HG02840 (cell line): ENCODE data around the gene ATP1A4.

ENCODE experiments used
- ATAC-seq: cut with Tn5 transposase; IDR thresholded peaks from one replicate; pipeline ENCODE4 v1.9.1; 2021; ENCODE audit warnings: mild to moderate bottlenecking, moderate library complexity, moderate number of reproducible peaks; ENCODE audit not compliant: unreplicated experiment, low FRiP score

Gene ATP1A4

DNA sequence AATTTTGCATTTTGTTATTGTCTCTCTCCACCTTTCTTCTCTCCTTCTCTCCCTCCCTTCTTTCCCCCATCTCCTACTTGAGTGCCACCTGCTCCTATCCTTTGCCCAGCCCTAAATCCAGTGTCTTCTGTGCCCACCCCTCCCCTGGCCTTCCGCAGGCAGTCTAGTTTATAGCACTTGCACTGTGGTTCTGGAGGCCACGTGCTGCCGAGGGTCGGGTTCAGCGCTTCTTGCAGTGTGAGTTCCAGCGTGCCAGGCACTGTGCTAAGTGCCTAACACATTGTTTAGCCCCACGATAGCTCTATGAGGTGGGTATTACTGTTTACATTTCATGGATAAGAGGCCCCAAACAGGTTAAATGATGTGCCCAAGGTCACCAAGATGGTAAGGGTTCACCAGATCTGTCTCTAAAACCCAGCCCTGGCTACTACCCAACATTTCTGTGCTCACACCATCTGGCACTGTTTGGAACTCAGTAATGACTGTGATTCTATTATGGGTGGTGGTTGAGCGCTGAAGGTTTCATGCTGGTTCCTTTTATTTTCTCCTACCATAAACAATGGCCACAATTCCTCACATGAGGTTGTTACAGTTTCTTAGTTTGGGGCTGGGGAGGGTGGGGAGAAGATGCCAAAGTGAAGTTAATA lies 14.1 kb upstream of the ATP1A4 start:
- no peak for ATAC-seq

DNA sequence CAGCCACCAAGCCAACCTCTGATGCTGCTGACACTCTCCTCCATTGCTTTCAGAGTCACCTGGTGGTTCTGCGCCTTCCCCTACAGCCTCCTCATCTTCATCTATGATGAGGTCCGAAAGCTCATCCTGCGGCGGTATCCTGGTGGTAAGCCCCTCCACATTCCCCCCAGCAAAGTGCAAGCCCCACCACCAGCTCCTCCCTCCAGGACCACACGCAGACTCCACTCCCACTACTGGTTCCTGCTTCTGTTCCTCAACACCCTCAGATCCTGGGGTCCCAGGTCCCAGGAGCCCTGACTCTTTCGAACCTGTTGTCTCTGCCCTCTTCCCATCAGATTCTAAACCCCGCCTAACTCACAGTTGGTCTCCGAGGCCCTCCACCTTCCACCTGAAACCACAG lies 11.6 kb upstream of the ATP1A4 start:
- ATAC-seq = no peak

DNA sequence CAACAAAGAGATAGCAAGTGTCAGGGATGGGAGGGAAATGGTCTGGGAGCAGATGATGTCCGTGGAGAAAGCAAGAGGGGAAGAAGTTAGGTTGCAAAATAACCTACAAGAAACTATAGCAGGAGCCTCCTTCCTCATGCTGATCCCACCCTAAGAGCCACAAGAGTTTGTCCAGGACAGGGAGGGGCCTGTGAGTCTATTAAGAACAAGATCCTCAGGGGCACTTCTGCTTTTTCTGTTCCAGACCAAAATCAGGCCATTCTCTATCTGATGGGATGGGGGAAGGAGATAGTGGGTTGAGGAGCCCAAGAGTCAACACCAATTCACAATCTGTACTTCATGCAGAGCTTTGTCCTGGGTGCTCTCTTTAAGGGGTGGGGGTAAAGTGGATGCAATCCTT lies 7.7 kb upstream of the ATP1A4 start:
- no peak for ATAC-seq

DNA sequence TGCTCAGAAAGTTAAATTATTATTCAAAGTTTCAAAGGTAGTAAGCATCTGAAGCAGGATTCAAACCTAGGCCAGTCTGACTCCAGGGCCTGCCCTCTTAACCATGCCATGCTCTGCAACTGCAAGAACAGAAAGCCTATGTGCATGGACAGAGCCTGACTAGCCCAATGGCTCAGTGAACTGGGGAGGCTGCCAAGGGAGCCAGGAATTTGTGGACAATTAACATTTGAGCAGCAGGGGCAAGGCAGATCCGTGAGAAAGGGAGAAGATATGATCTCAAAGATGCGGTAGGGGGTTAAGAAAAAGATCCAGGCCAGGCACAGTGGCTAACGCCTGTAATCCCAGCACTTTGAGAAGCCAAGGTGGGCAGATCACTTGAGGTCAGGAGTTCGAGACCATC lies 6.5 kb upstream of the ATP1A4 start:
- ATAC-seq = no peak

DNA sequence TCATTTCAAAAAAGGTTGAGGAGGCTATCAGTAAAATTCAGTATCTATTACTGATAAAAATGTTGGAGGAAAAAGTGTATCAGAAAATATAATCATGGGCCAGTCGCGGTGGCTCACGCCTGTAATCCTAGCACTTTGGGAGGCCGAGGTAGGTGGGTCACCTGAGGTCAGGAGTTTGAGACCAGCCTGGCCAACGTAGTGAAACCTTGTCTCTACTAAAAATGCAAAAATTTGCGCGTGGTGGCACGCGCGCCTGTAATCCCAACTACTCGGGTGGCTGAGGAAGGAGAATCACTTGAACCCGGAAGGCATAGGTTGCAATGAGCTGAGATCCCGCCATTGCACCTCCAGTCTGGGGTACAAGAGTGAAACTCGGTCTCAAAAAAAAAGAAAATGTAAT lies 5.3 kb upstream of the ATP1A4 start:
- ATAC-seq = no peak

DNA sequence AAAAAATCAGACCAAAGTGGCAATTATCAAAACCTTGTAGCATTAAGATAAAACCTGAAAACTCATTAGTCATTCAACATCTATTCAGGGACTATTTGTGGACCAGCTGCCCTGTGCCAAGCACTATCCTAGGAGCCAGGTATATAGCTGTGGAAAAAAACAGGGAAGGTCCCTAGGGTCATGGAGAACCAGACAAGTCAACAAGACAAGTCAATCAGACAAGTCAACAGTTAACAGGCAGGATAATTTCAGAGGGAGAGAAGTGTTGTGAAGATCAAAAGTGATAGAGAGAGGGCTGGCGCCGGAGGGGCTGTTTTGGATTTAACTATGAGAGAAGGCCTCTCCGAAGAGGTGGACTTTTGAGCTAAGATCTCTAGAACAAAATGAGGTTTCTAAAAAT lies 3.3 kb upstream of the ATP1A4 start:
- ATAC-seq = no peak

DNA sequence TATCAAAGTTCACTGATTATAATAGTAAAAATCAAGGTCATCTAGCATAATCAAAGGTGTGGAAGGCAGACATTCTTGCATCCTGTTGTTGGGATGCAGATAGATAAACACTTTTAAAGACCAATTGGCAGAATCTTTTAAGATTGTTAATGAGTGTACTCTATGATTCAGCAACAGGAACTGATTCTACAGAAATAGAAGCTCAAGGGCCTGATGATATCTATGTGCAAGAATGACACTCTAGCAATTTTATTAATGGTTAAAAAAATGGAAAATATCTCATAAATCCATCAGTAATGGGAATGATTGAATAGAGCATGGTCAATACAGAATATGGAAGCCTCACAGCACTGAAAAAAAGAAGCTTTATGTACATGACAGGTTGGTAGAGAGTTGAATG lies 2.2 kb upstream of the ATP1A4 start:
- no peak for ATAC-seq

DNA sequence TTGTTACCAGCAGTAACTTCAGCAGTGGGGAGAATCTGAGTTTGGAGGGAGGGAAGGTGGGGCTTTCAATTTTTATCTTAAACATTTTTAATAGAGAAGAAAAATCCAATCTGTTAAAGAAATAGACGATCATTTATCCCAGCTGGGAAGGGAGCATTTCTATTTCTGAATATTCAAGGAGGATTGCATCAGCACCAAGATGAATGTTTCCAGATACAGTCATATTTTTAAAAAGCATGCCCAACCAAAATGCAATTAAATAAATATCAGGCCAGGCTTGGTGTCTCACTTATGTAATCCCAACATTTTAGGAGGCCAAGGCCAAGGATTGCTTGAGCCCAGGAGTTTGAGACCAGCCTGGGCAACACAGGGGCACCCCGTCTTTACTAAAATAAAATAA lies 1.7 kb upstream of the ATP1A4 start:
- ATAC-seq = no peak

DNA sequence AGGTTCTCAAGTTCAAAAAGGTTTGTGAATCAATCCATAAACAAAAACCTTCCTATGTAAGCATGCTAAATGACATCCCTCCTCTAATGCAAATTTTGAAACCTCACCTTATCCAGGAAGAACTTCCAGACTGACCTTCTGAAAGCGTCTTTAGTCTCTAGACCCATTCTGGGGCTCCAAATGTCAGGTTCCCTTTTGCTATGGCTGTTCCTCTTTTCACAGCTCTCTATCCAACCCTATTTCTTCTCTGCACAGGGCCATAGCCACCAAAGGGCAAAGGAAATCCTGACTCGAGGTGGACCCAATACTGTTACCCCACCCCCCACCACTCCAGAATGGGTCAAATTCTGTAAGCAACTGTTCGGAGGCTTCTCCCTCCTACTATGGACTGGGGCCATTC lies 3.4 kb downstream of the ATP1A4 start:
- no peak for ATAC-seq

DNA sequence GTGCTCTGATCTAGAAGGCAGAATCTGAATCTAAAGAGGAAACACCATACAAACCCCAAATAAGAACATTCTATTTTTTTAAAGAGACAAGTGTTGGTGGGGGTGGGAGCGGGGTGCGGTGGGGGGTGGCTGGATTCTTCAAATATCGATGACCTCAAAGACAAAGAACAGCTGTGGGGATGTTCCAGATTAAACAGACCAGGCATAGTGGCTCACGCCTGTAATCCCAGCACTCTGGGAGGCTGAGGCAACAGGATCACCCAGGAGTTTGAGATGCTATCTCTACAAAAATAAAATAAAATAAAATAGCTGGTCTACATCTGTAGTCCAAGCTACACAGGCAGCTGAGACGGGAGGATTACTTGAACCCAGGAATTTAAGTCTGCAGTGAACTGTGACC lies 5.0 kb downstream of the ATP1A4 start:
- ATAC-seq = no peak

DNA sequence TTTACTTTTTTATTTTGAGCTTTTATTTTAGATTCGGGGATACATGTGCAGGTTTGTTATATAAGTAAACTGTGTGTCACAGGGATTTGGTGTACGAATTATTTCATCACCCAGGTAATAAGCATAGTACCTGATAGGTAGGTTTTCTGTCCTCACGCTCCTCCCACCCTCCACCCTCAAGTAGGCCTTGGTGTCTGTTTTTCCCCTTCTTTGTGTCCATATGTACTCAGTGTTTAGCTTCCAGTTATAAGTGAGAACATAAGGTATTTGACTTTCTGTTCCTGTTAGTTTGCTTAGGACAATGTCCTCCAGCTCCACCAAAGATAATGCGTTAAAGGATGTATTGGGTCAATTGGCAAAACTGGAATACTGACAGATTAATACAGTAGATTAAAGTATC lies 5.8 kb downstream of the ATP1A4 start:
- no peak for ATAC-seq

DNA sequence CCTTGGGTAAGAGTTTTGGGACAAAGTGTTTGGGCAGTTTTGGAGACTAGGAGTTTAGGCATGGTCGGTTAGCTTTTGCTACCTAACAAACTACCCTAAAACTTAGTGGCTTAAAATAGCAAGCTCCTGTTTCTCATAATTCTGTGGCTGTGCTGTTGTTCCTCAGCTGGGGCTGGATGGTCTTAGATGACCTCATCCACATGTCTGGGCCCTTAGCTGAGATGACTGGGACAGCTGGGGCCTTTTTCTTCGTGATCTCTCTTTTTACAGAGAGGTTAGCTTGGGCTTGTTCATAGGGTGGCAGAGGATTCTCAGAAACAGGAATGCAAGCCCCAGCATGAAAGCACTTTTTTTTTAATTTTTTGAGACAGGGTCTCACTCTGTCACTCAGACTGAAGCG lies 6.6 kb downstream of the ATP1A4 start:
- ATAC-seq = no peak

DNA sequence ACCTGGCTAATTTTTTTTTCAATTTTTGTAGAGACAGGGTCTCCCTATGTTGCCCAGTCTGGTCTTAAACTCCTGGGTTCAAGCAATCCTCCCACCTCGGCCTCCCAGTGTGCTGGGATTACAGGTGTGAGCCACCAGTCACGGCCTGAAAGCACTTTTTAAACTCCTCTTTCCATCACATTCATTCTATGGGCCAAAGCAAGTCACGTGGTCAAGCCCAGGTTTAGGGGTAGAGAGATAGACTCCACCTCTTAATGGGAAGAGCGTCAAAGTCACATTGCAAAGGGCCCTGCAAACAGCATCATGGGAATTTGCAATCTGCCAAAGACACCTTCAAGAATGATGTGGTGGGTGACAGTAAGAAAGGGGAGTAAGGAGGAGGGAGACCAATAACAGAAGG lies 7.1 kb downstream of the ATP1A4 start:
- ATAC-seq = no peak

DNA sequence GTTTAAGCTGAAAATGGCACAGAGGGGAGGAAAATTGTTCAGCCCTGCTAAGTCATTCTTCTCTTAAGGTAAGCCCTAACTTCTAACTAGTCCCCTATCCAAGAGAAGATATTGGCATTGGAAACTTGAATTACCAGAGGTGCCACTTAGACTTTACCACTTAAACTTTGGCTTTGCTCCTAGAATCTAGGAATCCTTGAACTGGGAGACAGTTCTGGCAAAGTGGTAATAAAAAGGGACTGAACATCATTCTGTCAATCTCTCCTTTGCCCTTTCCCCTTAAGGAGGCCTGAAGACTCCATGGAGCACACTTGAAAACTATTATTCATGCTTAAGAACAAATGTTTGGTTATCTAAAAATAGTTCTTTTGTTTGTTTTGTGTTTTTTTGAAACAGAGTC lies 8.4 kb downstream of the ATP1A4 start:
- no peak for ATAC-seq

DNA sequence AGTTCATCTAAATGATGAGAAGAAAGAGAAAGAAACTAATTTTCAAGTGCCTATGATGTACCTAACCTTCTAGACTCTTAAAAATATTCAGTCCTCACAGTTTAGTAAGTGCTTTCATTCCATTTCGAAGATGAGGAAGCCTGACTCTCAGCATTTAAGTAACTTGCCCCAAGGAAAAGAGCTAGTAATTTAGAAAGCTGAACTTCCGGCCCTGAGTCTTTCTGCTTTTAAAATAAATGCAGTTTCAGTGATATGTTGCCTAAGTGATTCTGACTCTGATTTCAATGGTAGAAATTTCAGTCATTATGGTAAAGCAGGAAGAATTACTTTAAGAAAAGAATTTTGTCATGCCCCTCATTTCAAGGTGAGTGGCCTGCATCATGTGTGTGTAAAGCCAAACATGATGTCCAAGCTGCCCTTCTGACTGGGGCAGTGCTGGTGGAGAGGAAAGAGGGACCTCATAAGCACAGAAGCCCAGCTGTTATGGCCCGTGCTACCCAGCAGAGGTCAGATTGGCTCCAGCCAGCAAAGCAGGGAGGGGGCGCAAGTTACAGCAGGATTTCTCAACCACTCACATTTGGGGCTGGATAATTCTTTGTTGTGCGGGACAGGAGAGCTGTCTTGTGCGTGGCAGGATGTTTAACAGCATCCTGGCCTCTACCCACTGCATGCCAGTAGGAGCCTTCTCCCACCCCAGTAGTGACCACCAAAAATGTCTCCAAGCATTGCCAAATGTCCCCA lies 10.7 kb downstream of the ATP1A4 start:
- no peak for ATAC-seq

DNA sequence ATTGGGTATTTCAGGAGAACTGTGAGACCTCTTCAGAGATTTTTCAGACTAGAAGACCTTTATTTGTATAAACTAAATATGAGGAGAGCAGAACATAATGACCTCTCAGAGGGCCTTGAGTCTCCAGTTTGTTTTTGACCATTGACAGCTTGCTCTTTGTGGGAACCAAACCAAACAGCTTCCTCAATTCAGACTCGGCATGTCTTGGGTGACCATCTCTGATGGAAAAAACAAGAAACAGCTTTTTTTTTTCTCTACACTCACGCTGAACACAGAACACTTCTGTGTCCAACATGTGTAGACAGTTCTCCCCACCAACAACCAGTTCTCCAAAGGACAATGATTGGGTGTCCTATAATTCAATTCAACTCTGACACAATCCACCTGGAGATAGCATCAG lies 11.5 kb downstream of the ATP1A4 start:
- no peak for ATAC-seq

DNA sequence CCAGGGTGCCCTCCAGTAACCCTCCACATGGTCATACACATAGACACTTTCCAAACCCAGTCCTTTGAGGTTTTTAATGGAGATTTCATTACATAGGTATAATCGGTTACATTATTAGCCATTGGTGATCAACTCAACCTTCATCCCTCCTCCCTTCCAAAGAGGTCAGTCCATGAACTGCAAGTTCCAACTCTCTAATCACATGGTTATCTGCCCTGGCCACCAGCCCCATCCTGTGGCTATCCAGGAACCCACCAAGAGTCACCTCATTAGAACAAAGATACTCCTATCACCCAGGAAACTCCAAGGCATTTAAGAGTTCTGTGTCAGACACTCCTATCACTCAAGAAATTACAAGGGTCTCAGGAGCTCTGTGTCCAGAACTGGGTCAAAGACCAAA lies 12.2 kb downstream of the ATP1A4 start:
- ATAC-seq = no peak

DNA sequence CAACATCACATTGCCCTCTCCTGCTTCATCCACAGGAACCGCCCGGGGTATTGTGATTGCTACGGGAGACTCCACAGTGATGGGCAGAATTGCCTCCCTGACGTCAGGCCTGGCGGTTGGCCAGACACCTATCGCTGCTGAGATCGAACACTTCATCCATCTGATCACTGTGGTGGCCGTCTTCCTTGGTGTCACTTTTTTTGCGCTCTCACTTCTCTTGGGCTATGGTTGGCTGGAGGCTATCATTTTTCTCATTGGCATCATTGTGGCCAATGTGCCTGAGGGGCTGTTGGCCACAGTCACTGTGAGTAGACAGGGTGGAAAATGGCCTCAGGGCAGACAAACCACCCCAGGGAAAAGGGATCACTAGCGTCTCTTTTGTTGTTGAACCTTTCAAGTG lies 12.7 kb downstream of the ATP1A4 start:
- no peak for ATAC-seq

DNA sequence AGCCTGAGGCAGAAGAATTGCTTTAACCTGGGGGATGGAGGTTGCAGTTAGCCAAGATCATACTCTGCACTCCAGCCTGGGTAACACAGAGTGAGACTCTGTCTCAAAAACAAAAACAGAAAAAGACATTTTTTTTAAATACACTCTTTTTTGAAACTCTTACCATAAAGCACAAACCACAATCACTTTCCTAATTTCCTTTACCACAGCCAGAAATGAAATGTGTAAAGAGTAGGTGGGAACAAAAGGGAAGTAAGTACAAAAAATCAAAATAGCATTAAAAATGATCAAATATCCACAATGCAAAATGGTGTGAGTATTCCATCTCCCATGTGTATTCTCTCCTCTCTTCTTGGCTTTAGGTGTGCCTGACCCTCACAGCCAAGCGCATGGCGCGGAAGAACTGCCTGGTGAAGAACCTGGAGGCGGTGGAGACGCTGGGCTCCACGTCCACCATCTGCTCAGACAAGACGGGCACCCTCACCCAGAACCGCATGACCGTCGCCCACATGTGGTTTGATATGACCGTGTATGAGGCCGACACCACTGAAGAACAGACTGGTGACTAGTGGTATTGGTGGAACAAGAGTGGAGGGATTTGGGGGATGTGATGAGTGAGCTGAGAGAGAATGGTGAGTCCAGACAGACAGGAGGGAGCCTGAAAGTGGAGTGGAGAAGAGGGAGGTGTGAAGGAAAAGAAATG lies 14.9 kb downstream of the ATP1A4 start:
- ATAC-seq = no peak

DNA sequence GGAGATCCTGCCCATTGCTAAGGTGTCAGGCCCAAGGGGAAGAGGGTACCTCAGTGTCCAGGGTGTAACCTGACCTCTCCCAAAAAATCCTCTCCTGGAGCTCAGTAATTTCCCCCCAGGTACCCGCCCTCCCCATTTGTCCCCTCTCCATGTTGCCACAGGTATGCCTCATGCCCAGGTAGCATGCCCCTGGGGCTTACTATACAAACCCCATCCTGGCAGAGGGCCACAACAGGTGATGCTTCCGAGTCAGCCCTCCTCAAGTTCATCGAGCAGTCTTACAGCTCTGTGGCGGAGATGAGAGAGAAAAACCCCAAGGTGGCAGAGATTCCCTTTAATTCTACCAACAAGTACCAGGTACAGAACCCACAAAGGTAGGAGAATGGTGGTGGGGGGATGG lies 15.7 kb downstream of the ATP1A4 start:
- ATAC-seq = no peak

DNA sequence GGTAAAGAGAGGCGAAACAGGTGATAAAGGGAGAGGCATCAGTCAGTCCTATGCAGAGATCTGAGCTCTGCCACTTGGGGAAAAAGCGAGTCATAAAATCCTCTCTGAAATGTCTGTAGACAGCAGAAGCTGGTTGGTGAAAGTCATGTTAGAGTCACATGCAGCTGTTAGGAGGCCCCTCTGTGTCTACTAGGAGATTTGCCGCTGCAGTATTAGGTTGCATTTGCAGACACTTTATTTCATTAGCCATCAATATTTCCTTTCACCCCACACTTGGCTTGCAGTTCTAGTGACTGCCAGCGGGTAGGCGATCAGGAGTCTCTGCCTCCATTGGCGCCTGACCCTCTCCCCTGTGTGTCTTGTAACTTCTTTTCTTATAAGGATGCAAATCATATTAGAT lies 16.2 kb downstream of the ATP1A4 start:
- ATAC-seq = no peak

DNA sequence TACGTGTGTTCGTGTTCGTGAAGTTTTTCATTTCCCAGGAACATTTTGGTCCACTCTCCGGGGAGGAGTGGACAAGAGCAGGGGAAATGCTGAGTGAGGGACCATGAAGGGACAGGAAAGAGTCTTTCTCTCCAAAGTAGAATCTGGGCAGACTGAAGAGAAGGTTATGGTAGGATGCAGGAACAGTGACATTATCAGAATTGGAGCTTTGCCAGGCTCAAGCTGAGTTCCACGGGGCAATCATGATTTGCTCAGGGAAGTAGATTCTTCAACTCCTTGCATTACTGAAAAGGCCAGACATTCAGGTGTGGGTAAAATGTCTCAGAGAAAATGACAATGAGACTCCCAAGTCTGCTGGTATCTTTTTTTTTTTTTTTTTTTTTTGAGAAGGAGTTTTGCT lies 16.6 kb downstream of the ATP1A4 start:
- ATAC-seq = no peak
